Endothelial cell of umbilical vein (primary cell): ENCODE measurements around the gene ATXN2.

Source experiments
- CTCF ChIP-seq, 2 donors: IDR thresholded peaks; 1 replicate in 1 of 2; 2 replicates in 1 of 2; pipeline ENCODE4 v1.5.1; 2011; ENCODE audit warnings: low read length in 2 of 2, mild to moderate bottlenecking in 2 of 2, moderate library complexity in 2 of 2, control low read depth in 1 of 2, inconsistent platforms in 1 of 2, low read depth in 1 of 2; ENCODE audit not compliant: insufficient read depth in 1 of 2; ENCODE audit errors: extremely low read depth in 1 of 2
- POLR2A ChIP-seq: IDR thresholded peaks from 2 replicates; pipeline ENCODE4 v1.6.1; 2012; ENCODE audit warnings: low read depth, mild to moderate bottlenecking, control low read depth, low read length

GRCh38 chr12:111546171-111546570, 52.9 kb downstream of the ATXN2 start:
- TF ChIP-seq POLR2A (no peak), CTCF (IDR thresholded peaks at IDR 0.05; ENCODE audit: extremely low read depth in 1 of 2, insufficient read depth in 1 of 2, low read depth in 1 of 2, low read length in 2 of 2) (no peak)
